Measurements from ENCODE around the gene MED27. TPM values are rescaled to one million over a fixed set of nuclear protein-coding genes. Genes with fewer than 3 reads are reported as not detected.

The MED27 gene
- total and polyA plus RNA-seq, 2 experiments from 2014 or later, result 18.3 to 69.2 TPM

DNA sequence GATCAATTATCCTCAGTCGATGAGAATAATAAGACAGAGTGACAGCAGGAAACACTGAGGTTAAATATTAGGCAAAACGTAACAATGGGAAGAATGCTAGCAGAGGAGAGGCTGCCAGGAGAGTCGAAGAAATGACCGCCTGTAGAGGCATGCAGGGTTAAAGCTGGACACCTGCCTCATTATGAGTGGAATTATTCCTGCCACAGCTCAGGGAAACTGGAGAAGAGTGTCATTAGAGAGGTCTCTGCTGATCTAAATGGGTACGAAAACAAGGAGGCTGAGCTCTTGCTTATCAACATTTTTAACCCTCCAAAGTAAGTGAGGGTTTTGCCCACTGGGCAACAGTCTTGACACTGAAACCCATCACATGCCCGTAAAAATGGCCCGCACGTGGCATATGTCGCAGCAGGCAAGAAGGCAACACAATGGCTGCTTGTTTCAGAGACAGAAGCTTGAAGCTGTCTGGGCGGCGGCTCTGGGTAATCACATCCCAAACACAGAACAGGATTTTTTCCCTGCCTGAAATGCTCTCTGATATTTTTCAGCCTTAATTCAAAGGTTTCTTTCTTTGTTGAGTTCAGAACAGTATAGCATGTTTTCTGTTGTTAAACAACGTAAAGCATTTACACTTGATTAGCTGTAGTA, 118.7 kb downstream of the MED27 start:
- Histone ChIP-seq H3K36me3 (no peaks in the 10 kb centered on the region), H3K4me3 (no peak overlapping the region), H3K4me1 (ENCODE audit: low read depth) (peaks cover 5% of the 10 kb centered on the region), H3K27me3 (no peaks in the 10 kb centered on the region), H3K9me3 (ENCODE audit: low read depth) (no peaks in the 10 kb centered on the region), H3K27ac (no peak overlapping the region)
- TF ChIP-seq, protein P1, sequence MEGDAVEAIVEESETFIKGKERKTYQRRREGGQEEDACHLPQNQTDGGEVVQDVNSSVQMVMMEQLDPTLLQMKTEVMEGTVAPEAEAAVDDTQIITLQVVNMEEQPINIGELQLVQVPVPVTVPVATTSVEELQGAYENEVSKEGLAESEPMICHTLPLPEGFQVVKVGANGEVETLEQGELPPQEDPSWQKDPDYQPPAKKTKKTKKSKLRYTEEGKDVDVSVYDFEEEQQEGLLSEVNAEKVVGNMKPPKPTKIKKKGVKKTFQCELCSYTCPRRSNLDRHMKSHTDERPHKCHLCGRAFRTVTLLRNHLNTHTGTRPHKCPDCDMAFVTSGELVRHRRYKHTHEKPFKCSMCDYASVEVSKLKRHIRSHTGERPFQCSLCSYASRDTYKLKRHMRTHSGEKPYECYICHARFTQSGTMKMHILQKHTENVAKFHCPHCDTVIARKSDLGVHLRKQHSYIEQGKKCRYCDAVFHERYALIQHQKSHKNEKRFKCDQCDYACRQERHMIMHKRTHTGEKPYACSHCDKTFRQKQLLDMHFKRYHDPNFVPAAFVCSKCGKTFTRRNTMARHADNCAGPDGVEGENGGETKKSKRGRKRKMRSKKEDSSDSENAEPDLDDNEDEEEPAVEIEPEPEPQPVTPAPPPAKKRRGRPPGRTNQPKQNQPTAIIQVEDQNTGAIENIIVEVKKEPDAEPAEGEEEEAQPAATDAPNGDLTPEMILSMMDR (IDR thresholded peaks at IDR 0.05; ENCODE audit: low read depth, low read length), result no peak
- DNase-seq (ENCODE audit: low read depth in 1 of 2, low spot score in 1 of 2), result no peak

DNA sequence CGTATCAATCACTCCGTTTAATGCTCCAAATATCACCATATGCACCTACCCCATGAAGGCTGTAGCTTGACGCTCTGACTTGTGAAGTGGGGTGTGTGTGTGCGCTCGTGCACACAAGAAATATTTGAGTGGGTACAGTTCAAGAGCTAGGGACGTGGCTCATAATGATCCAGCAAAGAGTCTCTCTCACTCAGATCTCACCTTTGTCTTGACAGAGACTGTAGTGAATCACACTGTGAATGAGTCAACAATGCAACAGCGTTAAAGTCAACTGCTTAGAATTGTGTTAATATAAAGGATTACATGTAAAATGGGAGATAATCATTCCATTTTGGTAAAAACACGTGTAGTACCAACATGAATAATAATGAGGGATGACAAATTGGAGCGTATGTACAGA, 119.4 kb downstream of the MED27 start:
- Histone ChIP-seq H3K9me3 (ENCODE audit: low read depth) (no peaks in the 10 kb centered on the region), H3K27me3 (no peaks in the 10 kb centered on the region), H3K36me3 (no peaks in the 10 kb centered on the region), H3K4me1 (ENCODE audit: low read depth) (peaks cover 5% of the 10 kb centered on the region), H3K27ac (no peak overlapping the region), H3K4me3 (no peak overlapping the region)
- TF ChIP-seq, protein P1 (IDR thresholded peaks at IDR 0.05; ENCODE audit: low read depth, low read length), result no peak
- no peak for DNase-seq (ENCODE audit: low read depth in 1 of 2, low spot score in 1 of 2)

DNA sequence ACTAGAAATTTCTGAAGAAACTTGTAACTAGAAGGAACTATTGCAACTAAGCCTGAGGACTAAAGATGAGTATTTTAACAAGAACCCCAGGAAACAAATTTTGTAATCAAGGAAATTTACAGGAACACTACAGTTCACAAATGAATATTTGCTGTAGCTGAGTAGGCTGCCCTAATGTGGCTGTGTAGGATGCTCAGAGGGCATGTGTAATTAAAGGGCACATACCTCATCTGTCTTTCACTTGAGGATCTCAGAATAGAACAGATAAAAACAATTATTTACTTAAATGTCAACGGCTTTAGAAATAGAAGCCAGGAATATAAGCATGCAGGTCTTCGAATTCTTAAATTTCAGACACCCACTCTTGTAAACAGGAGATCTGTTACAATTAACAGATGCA, 119.8 kb downstream of the MED27 start:
- H3K4me1 ChIP-seq (ENCODE audit: low read depth), result peaks cover 5% of the 10 kb centered on the region
- no peaks in the 10 kb centered on the region for H3K27me3 ChIP-seq
- H3K36me3 ChIP-seq, result no peaks in the 10 kb centered on the region
- no peak overlapping the region for H3K27ac ChIP-seq
- DNase-seq (ENCODE audit: low read depth in 1 of 2, low spot score in 1 of 2), result no peak
- TF ChIP-seq, protein P1 (IDR thresholded peaks at IDR 0.05; ENCODE audit: low read depth, low read length), result no peak
- H3K9me3 ChIP-seq (ENCODE audit: low read depth), result no peaks in the 10 kb centered on the region
- no peak overlapping the region for H3K4me3 ChIP-seq

DNA sequence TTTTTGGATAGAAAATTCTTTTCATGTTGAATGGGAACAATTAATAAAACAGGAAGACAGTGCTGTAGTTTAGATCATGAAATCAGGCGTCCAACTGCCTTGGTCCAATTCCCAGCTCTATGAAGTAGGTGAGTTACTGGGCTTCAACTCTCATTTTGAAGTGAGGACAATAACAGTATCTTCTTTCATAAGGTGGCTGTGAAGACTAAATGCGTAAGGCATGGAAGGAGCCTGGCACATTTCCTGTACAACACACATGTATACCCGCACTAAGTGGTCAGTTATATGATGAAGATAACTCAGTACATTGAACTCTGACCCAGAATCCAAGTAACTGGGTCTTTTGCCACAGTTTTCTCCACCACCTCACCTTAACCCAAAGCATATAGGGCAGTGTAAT, 120.6 kb downstream of the MED27 start:
- no peak overlapping the region for H3K4me3 ChIP-seq
- H3K36me3 ChIP-seq, result no peaks in the 10 kb centered on the region
- no peak for DNase-seq (ENCODE audit: low read depth in 1 of 2, low spot score in 1 of 2)
- no peak overlapping the region for H3K27ac ChIP-seq
- H3K27me3 ChIP-seq, result no peaks in the 10 kb centered on the region
- H3K4me1 ChIP-seq (ENCODE audit: low read depth), result peaks cover 5% of the 10 kb centered on the region
- no peaks in the 10 kb centered on the region for H3K9me3 ChIP-seq (ENCODE audit: low read depth)
- TF ChIP-seq, protein P1 (IDR thresholded peaks at IDR 0.05; ENCODE audit: low read depth, low read length), result no peak

DNA sequence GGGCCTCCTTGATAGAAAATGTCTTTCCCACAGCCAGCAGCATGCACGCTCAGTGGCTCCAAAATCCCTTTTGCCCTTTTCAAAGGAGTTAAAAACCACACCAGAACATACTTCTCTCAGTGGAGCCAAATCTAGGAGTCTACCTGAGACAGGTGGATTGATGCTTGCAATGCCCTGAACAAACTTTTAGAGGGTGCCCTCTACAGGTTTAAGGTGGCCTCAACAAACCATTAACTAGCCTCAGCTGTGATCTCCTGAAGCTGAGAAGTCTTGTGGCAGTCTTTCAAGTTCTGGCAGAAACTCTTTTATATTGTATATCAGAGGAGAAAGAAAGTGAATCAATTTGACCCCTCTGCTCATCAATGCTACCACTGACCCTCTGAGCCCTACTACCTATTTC, 125.4 kb downstream of the MED27 start:
- Histone ChIP-seq H3K27ac (no peak overlapping the region), H3K27me3 (no peaks in the 10 kb centered on the region), H3K4me3 (no peak overlapping the region), H3K36me3 (no peaks in the 10 kb centered on the region), H3K9me3 (ENCODE audit: low read depth) (no peaks in the 10 kb centered on the region), H3K4me1 (ENCODE audit: low read depth) (no peaks in the 10 kb centered on the region)
- peak in 1 of 2 donors; percentile 24 for DNase-seq (ENCODE audit: low read depth in 1 of 2, low spot score in 1 of 2)
- TF ChIP-seq, protein P1 (IDR thresholded peaks at IDR 0.05; ENCODE audit: low read depth, low read length), result peak; percentile 24

Data from cardiac muscle cell (in vitro differentiated cells and primary cell).